Natural killer cell treated with Interleukin-12 subunit alpha and Interleukin-12 subunit beta and Interleukin-15 and Interleukin-18, amount 100 ng/mL, for 72 hours (primary cell): ENCODE measurements around the gene NBEA. TPM values are rescaled to one million over a fixed set of nuclear protein-coding genes. Genes with fewer than 3 reads are reported as not detected.
"Not testable (repeated sequence)": the region's sequence is repeated elsewhere in the genome, so short reads cannot be mapped to it uniquely, and the experiment has no call there.

ENCODE experiments used
- ATAC-seq, 2 donors: fragments of 150-1000 bp; cut with Tn5 transposase in 1 of 2; sonication (Bioruptor Pico), chemical (Tn5 transposase) in 1 of 2; 2 replicates each; pipeline ENCODE4 v1.10.0; 2021
- DNase-seq: peaks from one replicate; pipeline ENCODE4 v3.0.0; 2022; ENCODE audit warnings: low spot score
- H3K27ac Mint-ChIP-seq, 2 donors: 1 replicate in 1 of 2; 2 replicates in 1 of 2; pipeline ENCODE4 v1.8.0; 2022; ENCODE audit warnings: mixed read lengths in 2 of 2, mild to moderate bottlenecking in 1 of 2, moderate library complexity in 1 of 2
- H3K27me3 Mint-ChIP-seq, 2 donors: 1 replicate in 1 of 2; 2 replicates in 1 of 2; pipeline ENCODE4 v1.8.0; 2022; ENCODE audit warnings: mixed read lengths in 2 of 2
- H3K36me3 Mint-ChIP-seq: one replicate; pipeline ENCODE4 v1.8.0; 2022; ENCODE audit warnings: mixed read lengths
- H3K4me1 Mint-ChIP-seq, 2 donors: 1 replicate in 1 of 2; 2 replicates in 1 of 2; pipeline ENCODE4 v1.8.0; 2022; ENCODE audit warnings: low read depth in 2 of 2, mixed read lengths in 2 of 2, mild to moderate bottlenecking in 1 of 2
- H3K4me3 Mint-ChIP-seq: one replicate; pipeline ENCODE4 v1.8.0; 2022; ENCODE audit warnings: mixed read lengths
- H3K9me3 Mint-ChIP-seq: 2 replicates; pipeline ENCODE4 v1.8.0; 2022; ENCODE audit warnings: mixed read lengths
- total RNA-seq, 2 donors: library from RNA; stranded (reverse); gene quantifications; one replicate each; pipeline ENCODE4 v1.2.3, GENCODE V29; 2022

Gene NBEA
- total RNA-seq, 2 donors from 2014 or later = 0.08 to 0.12 TPM

DNA sequence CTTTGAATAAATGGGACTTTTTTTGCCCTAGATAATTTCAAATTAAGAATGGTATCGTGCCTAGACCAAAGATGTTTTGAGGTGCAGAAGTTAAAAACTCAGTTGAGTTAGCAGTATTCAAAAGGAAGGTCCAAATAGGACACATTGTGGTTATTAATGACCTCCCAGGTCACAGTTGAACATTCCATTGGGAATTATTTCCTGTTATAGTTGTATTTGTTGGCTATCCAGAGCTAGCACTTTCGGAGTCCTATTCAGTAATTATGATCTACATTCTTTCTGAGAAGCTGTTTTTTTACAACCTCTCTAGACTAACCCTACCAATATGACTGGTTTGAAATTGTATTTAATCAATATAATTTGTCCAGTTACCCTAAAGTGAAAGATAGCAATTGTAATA lies 450.7 kb downstream of the NBEA start:
- ATAC-seq (no peak), DNase-seq (no peak)
- Mint-ChIP-seq H3K36me3 (no peaks in the 10 kb centered on the region), H3K27me3 (peaks cover 0 to 8% of the 10 kb centered on the region in 2 donors), H3K27ac (no peak overlapping the region), H3K9me3 (peaks cover 6% of the 10 kb centered on the region), H3K4me1 (peaks cover 0 to 4% of the 10 kb centered on the region in 2 donors), H3K4me3 (no peak overlapping the region)

DNA sequence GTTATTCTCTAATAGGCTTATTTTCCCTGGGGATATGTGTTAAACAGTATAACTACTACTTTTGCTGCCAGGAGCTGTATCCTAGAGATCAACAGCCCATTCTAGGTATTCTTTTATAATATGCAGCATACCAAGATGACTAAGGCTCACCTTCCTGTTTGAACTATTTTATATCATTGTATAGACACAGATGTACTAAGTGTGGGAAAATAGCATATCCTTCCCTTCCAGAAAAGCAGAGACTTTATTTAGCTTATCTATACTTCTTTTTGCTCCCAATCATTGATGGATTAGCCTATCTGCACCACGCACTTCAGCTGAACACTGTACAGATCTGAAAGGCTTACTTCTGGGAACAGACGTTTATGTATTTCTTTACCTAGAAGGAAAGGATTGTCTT lies 451.8 kb downstream of the NBEA start:
- peaks cover 0 to 3% of the 10 kb centered on the region in 2 donors for H3K4me1 Mint-ChIP-seq
- no peaks in the 10 kb centered on the region for H3K36me3 Mint-ChIP-seq

DNA sequence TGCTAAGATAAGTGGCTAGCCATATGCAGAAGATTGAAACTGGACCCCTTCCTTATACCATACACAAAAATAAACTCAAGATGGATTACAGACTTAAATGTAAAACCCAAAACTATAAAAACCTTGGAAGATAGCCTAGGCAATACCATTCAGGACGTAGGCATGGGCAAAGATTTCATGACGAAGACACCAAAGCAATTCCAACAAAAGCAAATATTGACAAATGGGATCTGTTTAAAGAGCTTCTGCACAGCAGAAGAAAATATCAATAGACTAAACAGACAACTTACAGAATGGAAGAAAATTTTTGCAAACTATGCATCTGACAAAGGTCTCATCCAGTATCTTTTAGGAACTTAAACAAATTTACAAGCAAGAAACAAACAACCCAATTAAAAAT lies 466.2 kb downstream of the NBEA start:
- ATAC-seq, H3K4me3 Mint-ChIP-seq: not testable (repeated sequence)

More for the DNA sequence above, 451.8 kb downstream of the NBEA start:
- ATAC-seq (no peak), DNase-seq (no peak)
- peaks cover 7% of the 10 kb centered on the region for H3K9me3 Mint-ChIP-seq
- no peak overlapping the region for H3K4me3 Mint-ChIP-seq
- peaks cover 0 to 8% of the 10 kb centered on the region in 2 donors for H3K27me3 Mint-ChIP-seq
- H3K27ac Mint-ChIP-seq = no peak overlapping the region

DNA sequence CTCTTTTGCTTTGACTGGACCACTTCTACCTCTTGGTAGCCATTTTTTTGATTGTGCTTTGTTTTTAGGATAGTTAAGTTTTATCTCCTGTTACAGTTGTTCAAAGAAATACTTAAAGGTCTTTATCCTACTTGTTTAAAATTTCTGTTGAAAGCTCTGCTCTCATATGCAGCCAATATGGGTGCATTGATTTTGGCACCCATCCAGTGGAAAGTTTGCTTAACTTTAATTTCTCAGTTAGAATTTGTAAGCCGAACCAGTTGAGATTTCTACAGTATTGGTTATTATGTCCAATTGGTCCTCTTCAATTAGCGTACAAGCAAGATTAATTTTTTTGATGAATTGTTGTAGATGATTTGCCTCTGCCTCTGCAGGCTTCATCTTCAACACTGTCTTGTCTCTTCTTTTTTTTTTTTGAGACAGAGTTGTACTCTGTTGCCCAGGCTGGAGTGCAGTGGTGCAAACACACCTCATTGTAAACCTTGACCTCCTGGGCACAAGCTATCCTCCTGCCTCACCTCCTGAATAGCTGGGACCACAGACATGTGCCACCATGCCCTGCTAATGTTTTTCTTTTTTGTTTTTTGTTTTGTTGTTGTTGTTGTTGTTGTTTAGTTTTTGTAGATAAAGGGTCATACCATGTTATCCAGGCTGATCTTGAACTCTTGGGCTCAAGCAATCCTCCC lies 469.1 kb downstream of the NBEA start:
- H3K36me3 Mint-ChIP-seq = no peaks in the 10 kb centered on the region

More for the DNA sequence above, 466.2 kb downstream of the NBEA start:
- H3K4me1 Mint-ChIP-seq, H3K36me3 Mint-ChIP-seq, H3K27me3 Mint-ChIP-seq, H3K9me3 Mint-ChIP-seq, H3K27ac Mint-ChIP-seq, DNase-seq: not testable (repeated sequence)

DNA sequence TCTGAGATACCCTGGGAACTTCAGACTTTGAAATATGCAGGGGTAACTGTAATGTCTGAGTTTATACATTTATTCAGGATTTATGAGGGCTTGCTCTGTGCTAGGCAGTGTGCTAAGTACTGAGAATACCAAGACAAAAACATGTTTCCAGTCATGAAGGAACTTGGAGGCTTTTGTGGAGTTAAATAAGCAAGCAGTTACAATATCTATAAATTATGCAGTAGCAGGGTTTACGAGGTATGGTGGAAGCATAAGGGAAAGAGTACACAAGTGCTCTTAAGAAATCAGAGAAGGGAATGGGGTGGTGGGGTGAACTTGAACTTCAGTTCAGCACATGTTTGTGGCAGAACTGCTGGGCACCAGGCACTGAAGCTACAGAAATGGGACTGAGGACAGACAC lies 506.4 kb downstream of the NBEA start:
- ATAC-seq = no peak
- no peaks in the 10 kb centered on the region for H3K36me3 Mint-ChIP-seq
- H3K4me1 Mint-ChIP-seq = no peaks in the 10 kb centered on the region
- H3K27ac Mint-ChIP-seq = no peak overlapping the region
- peaks cover 0 to 2% of the 10 kb centered on the region in 2 donors for H3K27me3 Mint-ChIP-seq
- H3K4me3 Mint-ChIP-seq = no peak overlapping the region
- H3K9me3 Mint-ChIP-seq = no peaks in the 10 kb centered on the region
- DNase-seq = no peak

More for the DNA sequence above, 469.1 kb downstream of the NBEA start:
- DNase-seq = no peak
- no peak for ATAC-seq
- Mint-ChIP-seq H3K27ac (no peak overlapping the region), H3K4me3 (no peak overlapping the region), H3K9me3 (no peaks in the 10 kb centered on the region), H3K4me1 (no peaks in the 10 kb centered on the region), H3K27me3 (no peaks in the 10 kb centered on the region)

DNA sequence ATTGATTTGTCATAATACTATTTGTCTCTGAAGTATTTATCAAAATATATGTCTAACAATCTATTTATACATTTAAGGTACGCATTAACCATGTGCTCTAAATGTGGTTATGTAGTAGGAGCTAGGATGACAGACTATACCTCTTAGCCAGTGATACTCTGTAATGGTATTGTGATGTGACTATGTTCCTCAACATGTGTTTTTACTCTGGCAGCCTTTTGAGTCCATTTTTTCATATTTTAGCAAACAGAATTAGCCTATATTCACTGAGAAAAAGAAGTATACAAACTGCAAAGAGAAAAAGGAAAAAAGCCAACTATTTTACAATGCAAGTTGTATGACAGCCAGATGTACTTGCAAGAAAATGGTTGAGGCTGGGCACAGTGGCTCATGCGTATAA lies 507.8 kb downstream of the NBEA start:
- no peak overlapping the region for H3K4me3 Mint-ChIP-seq

DNA sequence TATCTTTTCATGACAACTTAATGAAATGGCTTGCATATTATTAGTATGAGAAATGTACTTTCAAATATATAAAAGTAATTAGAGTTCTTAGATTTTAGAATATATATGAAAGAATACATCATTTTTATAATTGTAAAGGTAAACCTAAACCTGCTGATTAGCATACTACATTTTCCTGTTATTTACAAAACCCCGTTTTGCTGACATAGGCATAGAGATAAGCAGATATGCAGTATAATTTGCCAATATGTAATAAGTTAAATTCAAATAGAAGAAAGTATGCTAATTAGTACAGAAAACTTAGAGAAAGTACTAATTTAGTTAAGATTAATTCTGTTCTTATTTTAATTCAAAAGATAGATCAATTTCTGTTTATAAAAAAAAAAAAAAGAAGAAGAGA lies 513.0 kb downstream of the NBEA start:
- no peaks in the 10 kb centered on the region for H3K9me3 Mint-ChIP-seq
- no peaks in the 10 kb centered on the region for H3K36me3 Mint-ChIP-seq
- H3K4me1 Mint-ChIP-seq = no peaks in the 10 kb centered on the region
- no peak overlapping the region for H3K27ac Mint-ChIP-seq
- H3K27me3 Mint-ChIP-seq = peaks cover 0 to 4% of the 10 kb centered on the region in 2 donors
- DNase-seq (no peak), ATAC-seq (no peak)
- no peak overlapping the region for H3K4me3 Mint-ChIP-seq

More for the DNA sequence above, 507.8 kb downstream of the NBEA start:
- ATAC-seq (no peak), DNase-seq (no peak)
- Mint-ChIP-seq H3K27me3 (peaks cover 0 to 2% of the 10 kb centered on the region in 2 donors), H3K9me3 (no peaks in the 10 kb centered on the region), H3K4me1 (no peaks in the 10 kb centered on the region), H3K27ac (no peak overlapping the region), H3K36me3 (no peaks in the 10 kb centered on the region)

DNA sequence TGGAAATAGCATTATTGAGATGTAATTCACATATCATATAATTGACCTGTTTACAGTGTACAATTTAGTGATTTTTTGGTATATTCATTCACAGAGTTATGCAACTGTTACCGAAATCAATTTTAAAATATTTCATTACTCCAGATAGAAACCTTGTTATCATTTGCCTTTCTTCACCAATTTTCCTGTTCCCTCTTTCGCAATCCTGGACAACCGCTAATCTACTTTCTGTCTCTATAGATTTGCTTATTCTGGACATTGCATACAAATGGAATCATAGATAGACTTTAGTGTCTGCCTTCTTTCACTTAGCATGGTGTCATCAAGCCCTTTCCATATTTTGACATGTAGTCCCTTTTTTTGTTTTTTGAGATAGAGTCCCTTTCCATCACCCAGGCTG lies 515.2 kb downstream of the NBEA start:
- no peak overlapping the region for H3K4me3 Mint-ChIP-seq
- no peak for DNase-seq
- no peak for ATAC-seq
- H3K4me1 Mint-ChIP-seq = no peaks in the 10 kb centered on the region
- no peaks in the 10 kb centered on the region for H3K9me3 Mint-ChIP-seq
- no peak overlapping the region for H3K27ac Mint-ChIP-seq
- no peaks in the 10 kb centered on the region for H3K36me3 Mint-ChIP-seq
- H3K27me3 Mint-ChIP-seq = peaks cover 0 to 4% of the 10 kb centered on the region in 2 donors

DNA sequence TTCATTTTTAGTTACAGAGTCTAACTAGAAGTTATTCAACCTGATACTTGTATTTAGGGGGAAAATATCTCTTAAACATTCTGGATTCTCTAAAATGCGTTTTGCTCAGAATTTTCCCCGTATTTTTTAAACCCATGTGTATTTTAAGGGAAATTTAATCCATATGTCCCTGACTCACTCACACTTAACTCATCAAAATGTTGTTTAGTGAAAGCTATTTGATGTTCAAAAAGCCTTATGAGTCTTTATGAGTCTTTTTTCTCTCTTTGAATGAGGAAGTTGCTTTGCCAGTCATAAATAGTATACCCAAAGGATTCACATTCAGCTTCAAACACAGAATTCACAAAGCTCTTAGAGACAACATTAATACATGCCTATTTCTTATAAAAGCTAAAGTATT lies 518.0 kb downstream of the NBEA start:
- Mint-ChIP-seq H3K36me3 (no peaks in the 10 kb centered on the region), H3K27ac (no peak overlapping the region), H3K4me1 (no peaks in the 10 kb centered on the region), H3K9me3 (no peaks in the 10 kb centered on the region), H3K4me3 (no peak overlapping the region), H3K27me3 (peaks cover 0 to 10% of the 10 kb centered on the region in 2 donors)
- no peak for ATAC-seq
- no peak for DNase-seq

DNA sequence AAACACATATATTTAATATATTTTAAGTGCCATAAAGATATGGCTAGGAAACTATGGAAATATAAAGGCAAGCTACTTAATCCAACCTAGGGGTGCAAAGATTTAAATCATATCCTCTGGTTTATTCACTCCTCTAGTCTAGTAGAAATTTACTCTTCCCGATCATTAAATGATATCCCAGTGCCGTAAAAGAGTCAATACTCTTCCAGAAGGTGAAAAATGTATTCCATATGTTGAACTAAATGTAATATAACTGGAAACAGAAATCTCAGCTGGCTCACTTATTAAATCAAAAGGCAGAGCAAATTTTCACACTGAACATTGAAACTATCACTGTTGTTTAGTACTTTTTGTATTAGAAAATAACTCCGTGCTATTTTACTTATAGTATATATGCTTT lies 523.3 kb downstream of the NBEA start:
- H3K27me3 Mint-ChIP-seq = peaks cover 15 to 17% of the 10 kb centered on the region in 2 donors
- peaks cover 6% of the 10 kb centered on the region for H3K36me3 Mint-ChIP-seq
- H3K27ac Mint-ChIP-seq = no peak overlapping the region
- DNase-seq = no peak
- H3K9me3 Mint-ChIP-seq = no peaks in the 10 kb centered on the region
- ATAC-seq = no peak
- peaks cover 0 to under 1% of the 10 kb centered on the region in 2 donors for H3K4me1 Mint-ChIP-seq
- no peak overlapping the region for H3K4me3 Mint-ChIP-seq

DNA sequence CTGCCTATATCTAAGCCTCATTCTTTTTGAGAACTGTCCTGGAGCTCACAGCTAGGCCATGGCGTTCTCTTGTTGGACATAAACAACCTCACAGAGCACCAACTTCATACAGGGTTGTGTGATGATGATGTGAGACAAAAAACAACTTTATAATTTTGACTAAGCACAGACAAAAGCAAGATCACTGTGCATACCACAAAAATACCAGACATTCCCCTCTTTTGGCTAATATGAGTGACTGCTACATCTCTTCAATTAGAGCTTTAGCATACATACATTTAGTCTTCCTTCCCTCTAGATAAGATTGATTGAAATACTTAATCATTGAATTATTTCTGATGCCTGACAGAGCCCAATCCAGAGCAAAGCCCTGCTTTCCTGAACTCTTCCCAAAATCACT lies 526.1 kb downstream of the NBEA start:
- H3K4me1 Mint-ChIP-seq = peaks cover 0 to 7% of the 10 kb centered on the region in 2 donors
- H3K27ac Mint-ChIP-seq = no peak overlapping the region
- DNase-seq (no peak), ATAC-seq (no peak)
- H3K27me3 Mint-ChIP-seq = peaks cover 18 to 23% of the 10 kb centered on the region in 2 donors
- H3K9me3 Mint-ChIP-seq = no peaks in the 10 kb centered on the region
- no peak overlapping the region for H3K4me3 Mint-ChIP-seq
- peaks cover 6% of the 10 kb centered on the region for H3K36me3 Mint-ChIP-seq

DNA sequence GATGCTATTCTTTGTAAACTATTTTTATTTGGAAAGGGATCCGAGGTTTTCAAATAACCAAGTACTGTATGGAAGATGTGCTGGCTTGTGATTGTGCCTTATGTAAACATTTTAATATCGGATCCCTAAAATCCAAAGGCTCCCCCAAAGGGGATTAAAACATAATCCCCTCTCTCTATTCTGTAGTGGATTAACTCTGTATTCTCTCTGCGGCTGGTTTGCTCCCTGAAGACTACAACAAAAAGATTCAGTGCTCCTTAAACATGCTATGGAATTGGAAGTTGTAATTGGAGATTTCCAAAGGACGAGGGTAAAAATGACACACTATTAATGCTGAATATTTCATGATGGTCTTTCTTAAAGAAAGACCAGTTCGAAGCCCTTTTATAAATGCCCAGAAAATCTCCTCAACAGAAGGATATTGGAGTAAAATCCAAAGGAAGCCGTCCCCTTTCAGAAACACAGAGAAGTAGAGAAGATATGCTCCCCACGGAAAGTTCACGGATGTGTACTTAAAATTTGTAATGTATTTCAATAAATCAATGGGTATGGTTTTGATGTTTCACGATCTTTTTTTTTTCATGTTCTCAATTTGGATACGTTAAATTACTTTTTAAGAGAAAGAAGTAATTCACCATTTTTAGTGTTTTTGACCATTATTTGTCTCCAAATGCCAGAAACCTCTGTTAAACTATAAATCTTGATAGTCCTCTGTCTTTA lies 527.9 kb downstream of the NBEA start:
- no peaks in the 10 kb centered on the region for H3K9me3 Mint-ChIP-seq
- peaks cover 26% of the 10 kb centered on the region in 2 donors for H3K27me3 Mint-ChIP-seq
- H3K4me3 Mint-ChIP-seq = no peak overlapping the region
- DNase-seq (no peak), ATAC-seq (no peak)
- peaks cover 5 to 8% of the 10 kb centered on the region in 2 donors for H3K4me1 Mint-ChIP-seq
- no peak overlapping the region for H3K27ac Mint-ChIP-seq
- H3K36me3 Mint-ChIP-seq = peaks cover 12% of the 10 kb centered on the region

DNA sequence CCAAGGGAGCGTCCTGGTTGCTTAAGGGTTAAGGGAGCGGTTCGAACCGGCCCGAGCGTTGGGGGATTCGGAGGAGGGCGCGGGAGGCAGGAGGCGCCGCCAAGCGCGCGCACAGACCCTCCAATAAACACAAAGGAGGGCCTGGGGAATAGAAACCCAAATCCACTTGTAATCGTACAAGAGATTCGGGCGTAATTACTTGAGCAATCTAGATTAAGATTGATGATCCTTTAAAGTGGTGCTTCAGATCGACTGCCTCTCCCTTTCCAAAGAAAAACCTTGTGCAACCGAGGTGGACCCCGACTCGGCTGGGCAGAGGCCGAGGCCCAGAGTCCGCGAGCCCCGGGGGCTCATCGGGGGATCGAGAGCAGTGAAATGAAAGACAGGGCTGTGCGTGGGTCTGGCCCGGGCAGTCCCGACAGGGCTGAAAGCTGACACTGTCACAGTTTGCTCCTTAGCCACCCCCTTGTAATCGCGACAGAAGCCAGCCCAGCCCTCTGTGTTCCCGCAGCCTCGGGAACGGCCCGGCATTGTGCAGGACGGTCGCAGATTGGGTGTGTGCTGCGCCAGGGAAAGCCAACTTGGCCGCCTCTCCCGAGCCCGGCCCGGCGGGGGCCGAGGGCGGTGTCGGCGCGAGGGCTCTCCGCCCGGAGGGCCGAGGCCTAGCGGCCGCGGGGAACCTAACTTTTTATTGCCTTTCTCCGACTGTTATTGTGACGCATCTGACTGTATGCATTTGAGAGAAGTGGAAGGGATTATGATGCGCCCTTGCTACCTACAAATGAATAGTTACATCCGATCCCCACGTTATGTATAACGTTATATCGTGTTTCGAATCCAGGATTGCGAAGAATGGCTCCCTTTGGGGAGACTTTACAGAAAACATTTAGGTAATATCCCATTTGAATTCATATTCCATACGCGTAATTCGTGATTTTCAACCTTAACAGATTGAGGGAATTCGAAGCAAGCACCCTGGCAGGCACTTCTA lies 528.9 kb downstream of the NBEA start:
- no peak overlapping the region for H3K4me3 Mint-ChIP-seq
- ATAC-seq (peak in 1 of 2 donors; percentile 60), DNase-seq (peak; percentile 60)
- H3K9me3 Mint-ChIP-seq = no peaks in the 10 kb centered on the region
- no peak overlapping the region for H3K27ac Mint-ChIP-seq
- peaks cover 17% of the 10 kb centered on the region for H3K36me3 Mint-ChIP-seq
- peaks cover 34 to 35% of the 10 kb centered on the region in 2 donors for H3K27me3 Mint-ChIP-seq
- peaks cover 13 to 18% of the 10 kb centered on the region in 2 donors for H3K4me1 Mint-ChIP-seq
